ENCODE results near the gene GLIS1. TPM values are rescaled to one million over a fixed set of nuclear protein-coding genes. Genes with fewer than 3 reads are reported as not detected.

Gene GLIS1
- total and polyA plus RNA-seq, 10 of the 15 experiments (the other 5 are each of a cell fraction or from before 2014, with no cell fraction given) = not detected

- 2% methylated on average over 4 of the region's 4 CpGs for WGBS (ENCODE audit: insufficient coverage, insufficient replicate concordance, low lambda C conversion rate, missing lambda C conversion rate)
- Histone ChIP-seq H2AFZ (ENCODE audit: control insufficient read depth, low read depth, low read length) (no peak overlapping the region), H4K20me1 (ENCODE audit: control insufficient read depth, insufficient read depth) (no peaks in the 10 kb centered on the region), H3K79me2 (ENCODE audit: control insufficient read depth, insufficient read depth, low read length) (no peaks in the 10 kb centered on the region), H3K27me3 (replicated peaks in 1 of 2; ENCODE audit: control insufficient read depth in 2 of 2, insufficient read depth in 2 of 2, low read length in 1 of 2) (peaks cover 4 to 5% of the 10 kb centered on the region in 2 experiments; a peak in 3 of 4 replicates), H3K4me2 (ENCODE audit: control insufficient read depth, insufficient read depth) (no peak overlapping the region), H3K9ac (ENCODE audit: control insufficient read depth, insufficient read depth, low read length) (no peak overlapping the region), H3K9me3 (replicated peaks; ENCODE audit: control insufficient read depth, insufficient read depth, low read length) (no peaks in the 10 kb centered on the region), H3K4me1 (ENCODE audit: control insufficient read depth, insufficient read depth, low read length) (no peaks in the 10 kb centered on the region), H3K4me3 (no peak overlapping the region), H3K36me3 (ENCODE audit: control insufficient read depth in 2 of 2, insufficient read depth in 2 of 2, low read length in 1 of 2) (no peaks in the 10 kb centered on the region), H3K27ac (ENCODE audit: control insufficient read depth, insufficient read depth) (no peak overlapping the region)
- DNase-seq (ENCODE audit: low read depth, low spot score) (no peak), ATAC-seq (no peak), FAIRE-seq (no peak)
- POLR2A ChIA-PET = no interaction called here
- intact Hi-C loops (cut with micrococcal nuclease; ENCODE audit: unreplicated experiment) (no loop called here), in situ Hi-C loops (cut with MboI) (no loop called here)
- RAD21 ChIA-PET (ENCODE audit: unreplicated experiment) = no interaction called here
- BruUV-seq (replicated peaks) = no TSS peak
- CTCF ChIA-PET = no interaction called here
- SMC1A ChIA-PET (ENCODE audit: uncharacterized antibody, unreplicated experiment) = no interaction called here
- no peak for TF ChIP-seq CTCF (IDR thresholded peaks at IDR 0.05 in 2 of 3, conservative IDR thresholded peaks at IDR 0.05 in 1 of 3; ENCODE audit: control insufficient read depth in 2 of 3, extremely low read depth in 1 of 3, insufficient read depth in 1 of 3, low read depth in 3 of 3, low read length in 3 of 3)
- TF ChIP-seq ZNF207 (IDR thresholded peaks at IDR 0.05; ENCODE audit: borderline replicate concordance) = no peak
- TF ChIP-seq MEF2A (IDR thresholded peaks at IDR 0.05; ENCODE audit: insufficient read depth, low read depth, low read length) = no peak
- TF ChIP-seq ZNF622 (IDR thresholded peaks at IDR 0.05) = no peak
- no peak for TF ChIP-seq SMARCA5 (IDR thresholded peaks at IDR 0.05)
- TF ChIP-seq BCLAF1 (IDR thresholded peaks at IDR 0.05) = no peak
- TF ChIP-seq ZNF24 (IDR thresholded peaks at IDR 0.05) = no peak
- no peak for TF ChIP-seq CUX1 (IDR thresholded peaks at IDR 0.05; ENCODE audit: insufficient replicate concordance, low read depth, low read length)
- TF ChIP-seq GABPA (IDR thresholded peaks at IDR 0.05; ENCODE audit: low read depth) = no peak
- no peak for TF ChIP-seq PML (IDR thresholded peaks at IDR 0.05; ENCODE audit: low read length)
- no peak for TF ChIP-seq SREBF1 (IDR thresholded peaks at IDR 0.05; ENCODE audit: low read length)
- TF ChIP-seq E2F4 (IDR thresholded peaks at IDR 0.05; ENCODE audit: low read depth, low read length) = no peak
- TF ChIP-seq CHD1 (IDR thresholded peaks at IDR 0.05; ENCODE audit: low read depth, low read length) = no peak
- no peak for TF ChIP-seq MYC (IDR thresholded peaks at IDR 0.05; ENCODE audit: insufficient read depth, insufficient read length, insufficient replicate concordance, low read length, severe bottlenecking)
- no peak for TF ChIP-seq STAT1 (conservative IDR thresholded peaks at IDR 0.05)
Observed at GRCh38 chr1:53657531-53657805, 81.5 kb downstream of the GLIS1 start.

Measured in GM12878 (cell line).